ENCODE results near the gene TBXAS1.

TBXAS1 gene

DNA sequence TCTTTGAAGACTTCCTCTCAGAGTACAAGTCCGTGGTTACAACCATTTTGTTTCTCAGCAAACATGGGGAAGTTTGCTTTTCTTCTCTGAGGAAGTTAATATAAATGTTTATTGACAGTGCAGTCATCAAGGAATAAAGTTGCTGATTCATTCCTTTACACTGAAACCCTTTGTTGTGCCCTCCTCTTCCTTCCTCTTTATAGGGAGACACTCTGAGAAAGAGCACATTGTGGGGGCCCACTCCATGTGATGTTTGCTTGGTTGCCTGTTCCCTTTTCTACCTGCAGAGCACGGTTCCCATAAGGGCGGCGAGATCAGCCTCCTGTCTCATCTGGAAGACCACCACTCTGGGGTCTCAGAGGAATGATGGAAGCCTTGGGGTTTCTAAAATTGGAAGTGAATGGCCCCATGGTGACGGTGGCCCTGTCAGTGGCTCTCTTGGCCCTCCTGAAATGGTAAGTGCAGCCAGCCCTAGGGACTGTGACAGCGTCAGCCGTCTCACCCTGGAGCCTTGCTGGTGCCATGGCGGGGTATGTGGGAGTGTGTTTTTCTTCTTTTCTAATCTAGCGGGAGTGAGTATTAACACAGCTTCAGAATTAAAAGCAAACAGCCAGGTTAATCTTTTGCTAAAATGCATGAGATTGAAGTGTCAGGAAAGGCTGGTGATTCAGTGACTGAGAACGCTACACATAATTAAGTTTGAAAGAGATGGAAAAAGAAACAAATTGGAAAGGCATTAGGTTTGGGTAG is at the start of gene TBXAS1:
TBXAS1 (plus strand) TSS at position 240 of the 750 bp plus-strand sequence; CDS start at position 367, 127 bp downstream.
- no peak for DNase-seq

DNA sequence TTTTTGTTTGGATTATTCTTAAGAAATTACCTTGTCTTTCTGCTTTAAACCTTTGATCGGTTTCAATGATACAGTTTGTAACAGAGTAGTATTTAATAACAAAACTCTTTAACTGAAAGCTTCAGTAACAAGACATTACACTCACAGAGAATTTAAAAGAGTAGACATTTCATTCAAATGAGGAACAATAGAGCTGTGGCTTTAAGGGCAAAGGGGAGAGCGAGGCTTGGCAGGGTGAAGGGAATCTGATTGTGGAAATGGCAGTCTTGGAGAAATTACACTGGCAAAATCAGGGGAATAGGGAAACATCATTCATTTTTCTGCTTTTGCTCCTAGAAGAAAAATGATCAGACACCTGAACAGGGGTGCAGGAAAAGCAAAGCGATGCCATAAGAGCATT is 46.1 kb upstream of the TBXAS1 start:
- no peak for DNase-seq

- DNase-seq: no peak
These were observed 45.2 kb upstream of the TBXAS1 start for GRCh38 chr7:139783647-139784385.

DNA sequence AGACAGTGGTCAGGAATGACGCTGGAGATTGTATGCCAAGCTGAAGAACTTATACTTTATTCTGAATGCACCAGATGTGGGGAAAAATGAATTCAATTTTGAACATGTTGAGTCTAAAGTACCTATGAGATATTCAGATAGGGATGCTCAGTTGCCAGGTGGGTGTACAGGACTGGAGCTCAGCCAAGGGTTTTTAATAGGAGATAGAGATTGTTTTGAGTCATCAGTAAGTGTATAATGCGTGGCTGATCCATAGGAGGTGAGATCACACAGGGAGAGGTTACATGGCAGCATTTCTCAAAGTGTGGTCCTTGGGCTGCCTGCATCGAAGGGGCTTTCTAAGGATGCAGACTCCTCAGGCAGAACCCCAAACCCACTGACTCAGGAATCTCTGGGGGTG is 44.4 kb upstream of the TBXAS1 start:
- peak; percentile 22 for DNase-seq

DNA sequence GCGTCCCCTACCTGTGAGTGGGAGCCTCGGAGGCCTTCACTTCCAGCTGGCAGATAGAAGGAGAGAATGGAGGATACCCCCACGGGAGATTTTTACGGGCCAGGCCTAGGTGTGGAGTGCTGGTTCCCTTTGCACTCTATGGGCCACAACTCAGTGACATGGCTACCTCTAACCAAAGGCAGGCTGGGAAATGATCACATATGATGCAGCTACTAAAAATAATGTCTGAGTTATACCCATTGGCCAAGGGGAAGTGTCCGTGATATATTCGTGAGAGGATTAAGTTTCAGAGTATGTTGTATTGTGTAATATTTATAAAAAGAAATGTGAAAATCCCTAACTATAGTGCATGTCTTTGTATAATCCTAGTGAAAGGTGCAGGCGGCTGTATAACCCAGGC is 37.7 kb upstream of the TBXAS1 start:
- DNase-seq: no peak

DNA sequence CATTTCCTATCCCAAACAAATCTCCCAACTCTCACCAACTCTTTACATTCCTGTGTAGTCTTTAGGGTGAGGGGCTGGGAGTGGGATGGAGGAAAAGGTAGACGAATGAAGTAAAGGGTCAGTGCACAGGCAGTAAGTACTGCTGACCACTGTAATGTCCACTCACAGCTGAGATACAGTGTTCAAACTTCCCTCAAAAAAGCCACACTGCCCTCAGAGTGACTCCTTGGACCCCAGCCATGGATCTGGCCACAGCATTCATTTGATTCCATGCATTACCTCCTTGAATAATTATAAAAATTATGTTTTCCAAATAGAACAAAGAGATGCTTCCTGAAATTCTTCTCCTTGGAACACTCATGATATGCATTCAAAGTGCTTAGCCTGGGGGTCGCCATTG is 31.5 kb upstream of the TBXAS1 start:
- DNase-seq: no peak

DNA sequence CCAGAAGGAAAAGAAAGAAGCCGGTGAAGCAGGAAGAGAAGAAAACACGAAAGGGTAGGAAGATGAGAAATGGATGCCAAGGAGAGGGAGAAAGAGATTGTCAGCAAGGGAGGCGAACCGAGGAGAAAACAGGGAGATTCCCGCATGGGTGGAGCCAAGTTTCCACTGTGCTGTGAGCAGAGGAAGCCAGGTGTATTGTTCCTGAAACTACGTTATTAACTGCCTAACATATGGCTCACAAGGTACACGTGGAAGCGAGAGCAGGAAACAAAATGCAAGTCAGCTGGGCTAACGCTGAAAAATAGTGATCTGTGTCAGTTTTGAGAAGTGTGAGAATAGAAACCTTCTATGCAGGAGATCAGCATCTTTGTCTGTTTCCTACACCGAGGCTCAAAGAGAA is 30.8 kb upstream of the TBXAS1 start:
- no peak for DNase-seq

DNA sequence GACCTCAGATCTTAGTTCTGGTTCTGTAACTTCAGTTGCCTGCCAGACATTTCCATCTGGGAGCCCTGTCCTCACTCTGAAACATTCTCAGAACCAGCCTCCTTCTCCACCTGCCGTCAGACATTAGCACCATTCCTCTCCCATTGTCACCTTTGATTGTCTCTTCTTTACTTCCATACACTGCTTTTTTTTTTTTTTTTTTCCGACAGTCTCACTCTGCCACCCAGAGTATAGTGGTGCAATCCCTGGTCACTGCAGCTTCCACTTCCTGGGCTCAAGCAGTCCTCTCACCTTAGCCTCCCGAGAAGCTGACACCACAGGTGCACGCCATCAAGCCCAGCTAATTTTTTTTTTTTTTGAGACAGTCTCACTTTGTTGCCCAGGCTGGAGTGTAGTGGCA is 30.2 kb upstream of the TBXAS1 start:
- DNase-seq: no peak

DNA sequence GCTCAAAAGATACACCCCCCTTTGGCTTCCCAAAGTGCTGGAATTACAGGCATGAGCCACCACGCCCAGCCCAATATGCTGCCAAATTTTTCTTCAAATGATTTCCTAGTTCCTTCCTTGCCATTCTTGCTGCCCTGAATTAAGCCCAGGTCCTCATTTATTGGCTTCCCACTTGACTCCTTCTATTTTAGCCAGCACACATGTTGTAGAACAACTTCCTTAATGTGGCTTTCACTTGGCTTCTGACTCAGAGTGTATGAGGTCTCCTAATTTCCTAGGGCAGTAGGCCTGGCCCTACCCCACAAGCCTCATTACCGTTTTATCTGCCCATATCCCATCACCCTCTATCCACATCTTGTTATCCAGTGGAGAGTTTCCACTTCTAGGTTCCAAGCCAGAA is 29.5 kb upstream of the TBXAS1 start:
- DNase-seq: no peak

DNA sequence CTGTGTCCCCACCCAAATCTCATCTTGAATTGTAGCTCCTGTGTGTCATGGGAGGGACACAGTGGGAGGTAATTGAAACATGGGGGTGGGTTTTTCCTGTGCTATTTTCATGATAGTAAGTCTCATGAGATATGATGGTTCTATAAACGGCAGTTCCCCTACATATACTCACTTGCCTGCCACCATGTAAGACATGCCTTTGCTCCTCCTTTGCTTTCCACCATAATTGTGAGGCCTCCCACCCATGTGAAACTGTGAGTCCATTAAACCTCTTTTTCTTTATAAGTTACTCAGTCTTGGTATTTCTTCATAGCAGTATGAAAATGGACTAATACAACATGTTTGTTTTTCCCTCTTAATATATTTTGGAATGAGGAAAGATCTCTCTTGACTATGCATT is 24.5 kb upstream of the TBXAS1 start:
- DNase-seq: no peak

- no peak for DNase-seq
These were observed 22.1 kb upstream of the TBXAS1 start for GRCh38 chr7:139807009-139807408.

- no peak for DNase-seq
These were observed 20.6 kb upstream of the TBXAS1 start for GRCh38 chr7:139808427-139808826.

GRCh38 chr7:139808846-139809442 is 20.1 kb upstream of the TBXAS1 start:
- DNase-seq: no peak

DNA sequence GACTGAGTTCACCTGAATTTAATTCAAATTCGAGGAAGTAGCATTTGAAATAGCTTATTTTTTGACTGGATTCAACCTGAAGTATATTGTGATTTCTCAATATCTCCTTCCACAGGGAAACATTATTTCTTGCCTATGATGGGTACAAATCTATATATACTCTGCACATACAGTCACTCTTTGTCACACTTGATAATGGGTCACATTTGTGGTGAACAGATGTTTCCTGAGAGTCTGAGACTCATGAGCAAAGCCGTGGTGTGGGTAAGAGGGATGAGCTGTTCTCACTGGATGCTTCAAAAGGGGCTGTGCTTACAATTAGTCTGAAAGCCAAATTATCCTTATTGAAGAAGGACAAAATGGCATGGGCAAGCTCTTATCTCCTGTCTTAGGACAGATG is 18.0 kb upstream of the TBXAS1 start:
- DNase-seq: no peak

DNA sequence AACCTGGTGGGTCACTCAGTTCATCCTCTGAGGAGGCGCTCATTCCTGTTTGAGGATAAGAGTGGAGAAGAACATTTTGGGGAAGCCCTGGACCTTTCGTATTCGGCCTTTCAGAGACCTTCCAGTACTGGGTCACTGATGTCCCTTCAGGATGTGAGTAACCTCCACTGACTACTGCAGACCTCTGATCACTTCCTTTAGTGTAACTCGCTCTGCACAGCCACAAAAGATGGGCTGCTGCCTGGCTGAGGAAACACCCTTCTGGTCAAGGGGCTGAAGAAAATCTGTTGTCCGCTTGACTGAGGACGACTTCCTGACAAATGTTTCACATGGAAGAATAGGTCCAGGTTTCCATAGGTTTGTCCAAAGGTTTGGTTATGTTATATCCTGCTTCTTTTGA is 15.9 kb upstream of the TBXAS1 start:
- no peak for DNase-seq

DNA sequence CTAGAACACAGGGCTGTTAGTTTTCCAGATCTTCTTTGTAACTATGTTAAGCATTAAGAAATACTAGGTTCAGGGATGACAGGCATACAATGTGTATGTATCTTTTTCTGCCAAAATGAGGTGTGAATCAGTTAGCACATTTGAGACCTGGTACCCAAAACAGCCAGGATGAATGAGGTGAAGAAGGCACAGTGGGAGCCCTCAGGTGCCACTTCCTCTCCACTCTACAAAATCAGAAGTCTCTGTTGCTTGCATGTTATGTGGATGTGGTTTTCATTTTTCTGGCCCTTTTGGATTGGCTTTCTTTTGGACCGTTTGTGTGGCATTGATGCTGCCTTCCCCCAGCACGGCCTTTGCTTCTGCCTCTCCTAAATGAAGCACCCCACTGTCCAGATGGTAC is 15.4 kb upstream of the TBXAS1 start:
- DNase-seq: no peak

DNA sequence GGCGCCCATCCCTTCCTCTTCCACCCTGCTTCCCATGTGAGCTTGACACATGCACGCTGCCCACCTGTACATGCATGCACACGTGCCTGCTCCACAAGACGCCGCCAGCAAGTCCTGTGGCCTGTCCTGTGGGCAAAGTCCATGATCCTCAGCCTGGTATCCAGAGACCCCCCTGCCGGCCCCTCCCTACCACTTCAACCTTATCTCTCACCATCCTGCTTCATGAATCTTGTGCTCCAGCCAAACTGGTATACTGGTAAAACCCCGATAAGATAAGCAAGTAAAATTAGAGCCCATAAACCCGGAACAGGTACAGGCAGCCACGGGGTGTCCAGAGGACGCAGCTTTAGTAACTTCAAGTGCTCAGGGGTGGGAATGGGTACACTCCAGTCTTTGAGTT is 11.8 kb upstream of the TBXAS1 start:
- no peak for DNase-seq

DNA sequence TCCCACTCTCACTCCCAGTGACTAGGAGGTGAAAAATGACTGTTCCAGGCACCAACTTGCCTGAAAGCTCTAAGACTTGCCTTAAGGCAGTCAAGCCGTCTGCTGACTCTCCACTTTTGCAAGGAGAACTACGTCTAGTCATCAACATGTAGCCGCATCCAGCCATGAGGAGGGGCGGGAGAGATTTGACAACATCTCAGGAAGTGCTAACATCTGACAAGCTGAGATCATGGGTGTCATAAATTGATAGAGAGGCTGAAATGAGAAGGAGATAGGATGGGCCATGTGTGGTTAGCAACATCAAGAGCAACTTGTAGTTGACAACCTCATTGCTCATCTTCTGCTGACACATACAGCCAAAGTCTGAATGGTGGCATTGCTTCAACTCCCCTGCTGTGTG is 9.0 kb upstream of the TBXAS1 start:
- no peak for DNase-seq

GRCh38 chr7:139821349-139822105 is 7.5 kb upstream of the TBXAS1 start:
- no peak for DNase-seq

- no peak for DNase-seq
These were observed 6.2 kb upstream of the TBXAS1 start for GRCh38 chr7:139822855-139823254.

DNA sequence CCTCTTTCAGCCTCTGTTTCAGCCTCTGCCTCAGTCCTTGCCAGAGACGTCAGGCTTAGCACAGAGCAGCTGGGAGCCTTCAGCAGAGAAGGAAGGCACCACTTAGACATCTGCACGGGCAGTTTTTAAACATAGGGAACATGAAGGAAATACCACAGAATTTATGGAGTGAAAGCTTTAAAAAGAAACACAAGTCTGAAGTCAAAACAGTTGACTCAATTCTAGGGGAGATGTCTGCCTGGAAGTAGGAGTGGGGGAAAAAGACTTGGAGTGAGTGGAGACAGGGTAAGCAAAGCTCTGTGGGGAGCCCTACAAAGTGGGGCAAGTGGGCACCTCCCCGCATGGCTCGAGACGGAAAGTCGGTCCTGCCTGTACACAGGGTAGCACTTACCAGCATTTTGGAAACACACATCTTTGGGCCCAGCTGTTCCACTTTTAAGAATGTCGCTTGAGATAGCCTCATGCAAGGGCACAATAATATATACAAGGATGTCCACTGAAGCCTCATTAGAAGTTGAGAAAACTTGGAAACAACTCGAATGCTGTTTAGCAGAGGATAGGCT is 5.0 kb upstream of the TBXAS1 start:
- no peak for DNase-seq

DNA sequence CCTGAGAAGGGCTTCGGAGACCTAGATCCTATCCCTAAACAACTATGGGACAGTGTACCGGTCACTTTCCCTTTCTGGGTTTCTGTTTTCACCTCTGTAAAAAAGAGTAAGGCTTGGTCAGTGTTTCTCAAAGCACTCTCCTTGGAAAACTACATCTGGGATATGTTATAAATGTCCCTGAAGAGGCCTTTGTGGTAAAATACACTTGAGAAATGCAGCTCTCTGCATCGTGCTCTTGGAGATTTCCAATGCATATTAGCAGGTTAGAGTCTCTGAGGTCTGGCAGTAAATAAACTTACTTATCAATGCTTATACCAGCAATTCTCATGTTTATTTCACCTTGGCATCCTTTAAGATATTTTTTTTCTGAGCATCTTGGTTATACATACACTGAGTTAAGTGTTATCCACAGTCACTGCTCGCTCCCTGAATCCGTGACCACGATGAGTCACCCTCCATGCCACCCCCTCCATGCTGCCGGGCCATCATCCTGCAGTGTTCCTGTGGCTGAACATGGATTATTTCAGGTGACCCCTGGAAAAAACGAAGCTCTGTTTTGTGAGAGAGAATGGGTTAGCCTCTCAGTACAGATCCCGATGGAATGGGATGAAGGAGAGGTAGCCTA is 3.3 kb upstream of the TBXAS1 start:
- DNase-seq: no peak

DNA sequence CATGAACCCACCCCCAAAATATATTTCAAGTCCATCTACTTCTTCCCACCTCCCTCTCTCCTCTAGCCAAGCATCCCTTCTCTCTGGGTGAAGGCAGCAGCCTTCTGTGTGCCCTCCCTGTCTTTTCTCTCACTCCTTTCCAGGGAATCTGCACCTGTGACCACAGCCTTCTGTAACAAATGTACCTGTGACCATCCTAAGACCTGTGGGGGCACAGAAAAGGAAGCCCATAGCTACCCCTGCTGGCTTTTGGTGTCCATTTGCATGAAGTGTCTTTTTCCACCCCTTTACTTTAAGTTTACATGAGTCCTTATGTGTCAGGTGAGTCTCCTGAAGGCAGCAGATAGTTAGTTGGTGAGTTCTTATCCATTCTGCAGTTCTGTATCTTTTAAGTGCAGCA is 2.0 kb upstream of the TBXAS1 start:
- no peak for DNase-seq

Measured in NCI-H1105 treated with DMSO at 0.1 percent for 48 hours (cell line).